Left renal pelvis (tissue), 4 donors: Measurements from ENCODE around the gene ZNF41. TPM values are rescaled to one million over a fixed set of nuclear protein-coding genes. Genes with fewer than 3 reads are reported as not detected.
A peak's percentile ranks its signal among the peaks of the same experiment; 100 is the strongest.
"Not testable (repeated sequence)": the region's sequence is repeated elsewhere in the genome, so short reads cannot be mapped to it uniquely, and the experiment has no call there.

ENCODE experiments used
- DNase-seq, 4 donors: peaks; one replicate each; pipeline ENCODE4 v3.0.0-alpha.2; 2013; ENCODE audit warnings: low read depth in 4 of 4, low spot score in 3 of 4
- polyA plus RNA-seq, 4 donors: library from polyadenylated mRNA; unstranded; fragments of 120-200 nt; gene quantifications; one replicate each; pipeline ENCODE4 v1.2.1, GENCODE V29; 2013; ENCODE audit not compliant: insufficient read length in 4 of 4

ZNF41 gene
- polyA plus RNA-seq, result 10 to 100 TPM; 13.0 to 15.1 (median 13.7) TPM

DNA sequence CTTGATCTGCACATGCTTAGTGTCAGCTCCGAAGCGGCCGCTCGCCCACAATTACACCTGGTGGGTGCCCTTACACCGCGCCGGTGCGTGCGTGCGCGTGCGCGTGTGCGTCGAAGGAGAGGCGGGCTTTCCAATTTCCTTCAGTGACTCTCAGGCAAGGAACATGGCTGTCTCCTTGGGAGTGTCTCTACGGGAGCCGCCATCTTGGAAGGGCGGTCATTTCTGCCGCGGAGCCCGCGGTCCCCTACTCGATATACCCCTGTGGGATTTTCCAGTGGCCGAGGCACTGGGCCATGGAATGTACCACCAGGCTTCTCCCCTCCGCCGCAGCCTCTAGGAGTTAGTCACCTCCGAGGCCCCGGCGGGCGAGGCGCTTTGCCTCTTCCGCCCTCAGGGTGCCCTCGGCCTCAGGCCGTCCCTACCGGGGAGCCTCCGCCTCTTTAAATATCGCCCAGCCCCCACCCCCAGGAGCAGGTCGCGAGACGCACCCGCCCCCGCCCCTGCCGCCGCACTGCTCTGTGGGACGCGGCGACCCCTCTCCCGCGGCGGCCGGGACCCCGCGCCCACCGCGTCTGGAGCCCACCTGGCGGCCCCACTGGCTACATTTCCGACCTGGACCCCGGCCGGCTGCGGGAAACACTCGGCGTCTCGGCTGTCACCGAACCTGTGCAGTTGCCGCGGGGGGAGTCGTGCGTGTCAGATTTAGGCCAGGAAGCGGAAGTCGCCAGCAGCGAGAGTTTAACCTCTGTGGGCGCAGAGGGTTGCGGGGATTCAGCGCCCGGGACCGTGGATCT is at the start of gene ZNF41:
Gene ZNF41, minus strand, starts transcription at position 711 of the 794 bp plus-strand sequence. CDS start 15,741 bp downstream, outside the sequence.
- peak in 2 of 4 donors; percentile 43 to 56 for DNase-seq

DNA sequence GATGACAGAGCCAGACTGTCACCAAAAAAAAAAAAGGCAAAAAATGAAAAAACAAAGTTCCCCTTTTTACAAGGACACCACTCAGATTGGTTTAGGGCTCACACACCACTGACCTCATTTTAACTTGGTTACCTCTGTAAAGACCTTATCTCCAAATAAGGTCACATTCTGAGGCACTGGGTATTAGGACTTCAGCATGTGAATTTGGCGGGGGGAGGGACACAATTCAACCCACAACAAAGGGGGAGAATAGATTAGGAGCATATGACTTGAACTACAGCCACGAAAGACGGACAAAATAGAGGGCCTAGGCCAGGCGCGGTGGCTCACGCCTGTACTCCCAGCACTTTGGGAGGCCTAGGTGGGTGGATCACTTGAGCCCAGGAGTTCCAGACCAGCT is 47.0 kb upstream of the ZNF41 start:
- DNase-seq, result no peak

DNA sequence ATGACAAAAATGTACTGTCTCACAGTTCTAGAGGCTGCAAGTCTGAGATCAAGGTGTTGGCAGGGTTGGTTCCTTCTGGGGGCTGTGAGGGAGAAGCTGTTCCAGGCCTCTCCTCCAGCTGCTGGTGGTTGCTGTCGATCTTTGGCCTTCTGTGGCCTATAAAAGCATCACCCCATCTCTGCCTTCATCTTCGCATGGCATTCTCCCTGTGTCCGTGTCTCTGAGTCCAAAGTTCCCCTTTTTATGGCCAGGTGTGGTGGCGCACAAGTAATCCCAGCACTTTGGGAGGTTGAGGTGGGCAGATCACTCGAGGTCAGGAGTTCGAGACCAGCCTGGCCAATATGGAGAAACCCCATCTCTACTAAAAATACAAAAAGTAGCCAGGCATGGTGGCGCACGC is 46.5 kb upstream of the ZNF41 start:
- DNase-seq, result no peak

DNA sequence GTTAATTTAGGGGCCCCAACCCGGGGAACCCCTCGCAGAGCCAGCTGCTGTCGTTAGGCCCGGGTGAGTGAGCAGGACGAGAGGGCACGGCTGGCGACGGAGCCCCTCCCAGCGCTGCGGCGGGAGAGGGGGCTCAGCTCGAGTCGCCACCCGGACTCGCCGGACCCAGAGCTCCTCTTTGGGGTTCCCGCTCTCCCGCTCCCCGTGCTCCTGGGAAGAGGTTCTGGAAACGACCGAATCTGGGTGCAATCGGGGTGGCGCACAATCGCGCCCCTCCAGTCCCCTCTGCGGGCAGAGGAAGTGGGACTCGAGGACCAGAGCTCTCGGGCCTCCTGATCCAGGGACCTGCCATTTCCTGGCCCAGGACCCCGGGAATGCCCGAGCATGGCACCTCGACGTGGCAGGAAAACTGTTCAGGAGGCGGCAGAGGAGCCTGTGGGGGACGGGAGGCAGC is 40.7 kb upstream of the ZNF41 start:
- no peak for DNase-seq

DNA sequence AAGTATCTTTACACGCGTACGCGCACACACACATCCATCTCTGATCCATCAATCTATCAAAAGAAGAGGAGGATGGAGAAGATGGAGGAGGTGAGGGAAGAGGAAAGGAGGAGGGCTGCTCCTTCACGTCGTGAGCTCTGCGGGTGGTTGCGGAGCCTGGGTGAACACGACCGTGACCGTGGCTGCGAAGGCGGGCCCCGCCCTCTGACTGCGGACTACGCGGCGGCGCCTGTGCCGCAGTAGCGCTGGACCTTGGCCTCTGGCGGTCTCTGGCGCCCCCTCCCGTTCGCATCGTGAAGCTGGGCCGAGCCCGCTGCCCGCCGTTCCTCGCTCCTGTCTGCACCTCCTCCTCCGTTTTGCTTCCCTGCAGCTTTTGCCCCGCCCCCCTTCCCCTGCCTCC is 40.3 kb upstream of the ZNF41 start:
- peak in 1 of 4 donors; percentile 59 for DNase-seq

DNA sequence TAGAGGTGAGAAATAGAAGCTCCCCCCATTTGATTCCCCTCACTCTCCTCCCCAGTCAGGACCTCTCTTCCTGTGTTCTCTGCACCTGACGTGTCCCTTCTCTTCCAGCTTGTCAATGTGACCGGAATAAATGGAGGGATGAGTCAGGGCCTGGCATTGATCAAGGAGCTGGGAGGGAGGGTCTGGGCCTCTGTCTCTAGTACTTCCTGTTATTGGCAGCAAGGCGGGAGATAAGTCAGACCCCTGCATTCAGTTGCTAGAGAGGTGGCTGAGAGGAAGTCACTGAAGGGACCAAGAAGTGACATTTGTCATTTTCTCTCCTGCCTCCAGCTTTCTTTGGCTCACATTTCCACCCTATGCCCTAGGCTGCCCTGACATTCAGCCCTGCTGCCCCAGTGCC is 35.1 kb upstream of the ZNF41 start:
- DNase-seq, result no peak

DNA sequence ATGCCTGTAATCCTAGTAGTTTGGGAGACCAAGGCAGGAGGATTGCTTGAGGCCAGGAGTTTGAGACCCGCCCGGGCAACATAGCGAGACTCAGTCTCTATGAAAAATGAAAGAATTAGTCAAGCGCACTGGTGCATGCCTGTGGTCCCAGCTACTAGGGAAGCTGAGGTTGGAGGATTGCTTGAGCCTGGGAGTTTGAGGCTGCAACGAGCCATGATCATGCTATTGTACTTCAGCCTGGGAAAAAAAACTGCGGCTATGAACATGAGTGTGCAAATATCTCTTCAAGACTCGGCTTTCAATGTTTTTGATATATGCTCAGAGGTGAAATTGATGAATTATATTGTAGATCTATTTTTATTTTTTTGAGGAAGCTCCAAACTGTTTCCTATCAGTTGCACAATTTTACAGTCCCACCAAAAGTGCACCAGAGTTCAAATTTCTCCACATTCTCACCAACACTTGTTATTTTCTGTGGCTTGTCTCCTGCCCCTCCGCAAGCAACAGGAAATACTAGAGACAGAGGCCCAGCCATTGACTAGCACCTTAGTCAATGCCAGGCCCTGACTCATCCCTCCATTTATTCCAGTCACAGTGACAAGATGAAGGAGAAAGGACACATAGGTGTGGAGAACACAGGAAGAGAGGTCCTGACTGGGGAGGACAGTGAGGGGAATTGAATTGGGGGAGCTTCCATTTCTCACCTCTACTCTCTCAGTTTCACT is 33.1 kb upstream of the ZNF41 start:
- no peak for DNase-seq

DNA sequence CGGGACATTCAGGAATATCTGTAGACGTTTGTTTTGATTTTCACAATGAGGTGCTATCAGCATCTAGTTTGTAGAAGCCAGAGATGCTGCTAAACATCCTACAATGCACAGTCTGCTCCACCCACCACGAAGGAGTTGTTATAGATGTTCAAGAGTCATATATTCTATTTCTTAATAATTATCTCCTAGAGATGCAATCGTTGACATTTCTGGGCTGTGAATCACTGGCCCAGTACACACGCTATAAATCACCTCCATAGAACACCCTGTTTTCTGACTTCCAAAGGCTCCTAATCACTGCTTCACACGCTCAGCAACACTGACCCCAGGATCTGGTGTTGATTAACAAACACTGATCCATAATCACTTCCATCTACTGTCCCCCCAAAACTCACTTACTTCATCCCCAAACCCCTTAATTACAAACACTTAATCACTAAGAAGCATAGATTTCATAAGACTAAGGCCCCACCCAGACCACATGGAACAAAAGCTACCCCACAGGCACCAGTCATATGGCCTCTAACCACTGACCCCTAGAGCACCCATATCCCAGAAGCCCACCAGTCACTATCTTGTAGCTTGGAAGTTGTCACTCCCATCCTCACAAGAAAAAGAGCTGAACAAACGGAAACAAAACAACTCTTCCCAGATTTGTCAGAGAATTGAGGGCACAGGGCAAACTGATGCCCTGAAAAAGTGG is 31.7 kb upstream of the ZNF41 start:
- DNase-seq, result no peak

DNA sequence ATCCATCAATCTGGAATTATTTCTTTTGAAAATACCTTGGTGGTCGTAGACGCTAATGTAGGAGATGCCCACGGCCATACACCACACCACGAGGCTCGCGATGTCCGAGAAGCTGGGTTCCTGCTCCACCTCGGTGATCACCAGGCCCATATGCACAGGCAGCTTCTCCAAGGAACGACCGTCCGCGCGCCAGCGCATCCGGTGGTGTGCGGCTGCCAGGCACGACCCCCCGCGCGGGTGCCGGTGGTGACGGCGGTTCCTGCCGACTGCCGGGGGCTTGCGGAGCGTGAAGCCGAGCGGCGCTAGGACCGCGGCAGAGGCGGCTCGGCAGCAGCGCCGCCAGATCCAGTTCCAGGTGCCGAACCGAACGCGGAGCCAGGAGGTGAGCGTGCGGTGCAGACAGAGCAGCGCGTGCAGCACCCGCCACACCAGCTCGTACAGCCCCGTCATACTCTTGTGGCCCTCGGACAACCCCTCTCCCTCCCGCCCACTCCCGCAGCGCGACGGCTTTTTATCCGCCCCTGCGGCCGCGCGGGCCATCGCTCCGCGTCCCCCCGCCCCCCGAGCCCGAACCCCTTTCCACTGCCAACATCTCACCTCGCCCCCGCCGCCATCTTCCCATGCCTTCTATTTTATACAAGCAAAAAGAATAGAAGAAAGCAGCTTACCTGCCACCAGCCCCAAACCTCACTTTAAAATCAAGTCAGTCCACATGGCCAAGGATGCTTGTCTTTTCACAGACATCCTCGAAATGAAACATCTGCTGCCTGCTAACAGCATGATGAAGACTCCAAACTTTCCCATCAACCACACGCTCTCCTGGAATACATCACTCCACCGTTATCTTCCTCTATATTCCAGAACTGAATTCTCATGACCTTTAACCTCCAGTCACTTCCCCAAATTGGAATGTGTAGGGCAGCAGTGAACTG is 30.3 kb upstream of the ZNF41 start:
- not testable (repeated sequence) for DNase-seq

DNA sequence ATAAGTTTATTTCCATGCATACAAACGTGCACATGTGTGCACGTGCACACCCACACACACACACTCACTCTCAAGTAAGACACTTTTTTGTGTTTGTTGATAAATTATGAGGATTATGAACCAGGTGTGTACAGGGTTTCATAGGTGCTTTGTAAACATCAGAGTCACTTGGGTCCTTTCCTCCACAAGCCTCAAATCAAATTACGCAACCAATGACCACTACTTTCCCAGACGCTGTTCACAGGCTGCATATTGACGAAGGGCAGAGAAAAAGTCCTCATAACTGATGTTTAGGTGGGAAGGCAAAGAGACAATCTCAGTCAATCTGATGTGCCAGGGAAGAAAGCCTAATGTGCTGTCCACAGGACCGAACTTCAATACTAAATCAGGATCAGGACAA is 29.4 kb upstream of the ZNF41 start:
- not testable (repeated sequence) for DNase-seq

DNA sequence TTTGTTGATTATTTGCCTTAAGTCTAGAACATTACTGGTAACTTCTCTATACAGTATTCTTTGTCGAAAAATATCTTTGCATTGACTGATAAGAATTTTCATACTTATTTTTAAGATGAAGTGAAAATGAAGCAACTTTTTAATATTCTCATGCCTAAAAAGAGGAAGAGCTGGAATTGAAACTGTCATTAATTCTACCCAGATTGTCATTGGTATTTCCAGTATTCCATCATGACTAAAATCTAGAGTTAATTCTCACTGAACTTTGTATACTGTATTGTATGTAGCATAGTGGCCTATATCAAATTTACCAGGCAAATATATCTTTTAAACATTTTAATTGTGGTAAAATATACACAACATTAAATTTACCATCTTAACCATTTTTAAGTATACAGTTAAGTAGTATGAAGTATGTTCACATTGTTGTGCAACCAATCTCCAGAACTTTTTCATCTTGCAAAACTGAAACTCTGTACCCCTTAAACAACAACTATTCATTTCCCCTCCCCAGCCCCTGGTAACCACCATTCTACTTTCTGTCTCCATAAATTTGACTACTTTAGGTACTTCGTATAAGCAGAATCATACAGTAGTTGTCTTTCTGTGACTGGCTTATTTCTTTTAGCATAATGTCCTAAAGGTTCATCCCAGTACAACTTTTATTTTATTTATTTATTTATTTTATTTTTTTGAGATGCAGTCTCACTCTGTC is 24.3 kb upstream of the ZNF41 start:
- no peak for DNase-seq

DNA sequence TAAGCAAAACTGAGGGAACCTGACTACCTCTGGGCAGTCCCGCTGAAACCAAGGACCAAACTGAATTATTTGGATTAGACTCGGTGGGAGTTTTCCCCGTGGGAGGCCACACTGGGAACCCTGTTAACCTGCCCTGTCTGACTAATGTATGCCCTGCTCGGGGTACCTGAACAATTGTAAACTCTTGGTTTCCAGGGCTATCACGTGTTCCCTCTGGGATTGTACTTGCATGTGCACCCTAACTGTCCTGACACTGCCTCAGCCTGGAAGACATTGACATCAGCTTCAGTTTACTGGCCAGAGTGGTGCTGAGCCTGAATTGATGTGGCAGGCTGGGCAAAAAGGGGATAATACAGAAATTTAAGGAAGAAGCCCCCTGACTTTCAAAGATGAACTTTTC is 20.1 kb upstream of the ZNF41 start:
- DNase-seq, result no peak

DNA sequence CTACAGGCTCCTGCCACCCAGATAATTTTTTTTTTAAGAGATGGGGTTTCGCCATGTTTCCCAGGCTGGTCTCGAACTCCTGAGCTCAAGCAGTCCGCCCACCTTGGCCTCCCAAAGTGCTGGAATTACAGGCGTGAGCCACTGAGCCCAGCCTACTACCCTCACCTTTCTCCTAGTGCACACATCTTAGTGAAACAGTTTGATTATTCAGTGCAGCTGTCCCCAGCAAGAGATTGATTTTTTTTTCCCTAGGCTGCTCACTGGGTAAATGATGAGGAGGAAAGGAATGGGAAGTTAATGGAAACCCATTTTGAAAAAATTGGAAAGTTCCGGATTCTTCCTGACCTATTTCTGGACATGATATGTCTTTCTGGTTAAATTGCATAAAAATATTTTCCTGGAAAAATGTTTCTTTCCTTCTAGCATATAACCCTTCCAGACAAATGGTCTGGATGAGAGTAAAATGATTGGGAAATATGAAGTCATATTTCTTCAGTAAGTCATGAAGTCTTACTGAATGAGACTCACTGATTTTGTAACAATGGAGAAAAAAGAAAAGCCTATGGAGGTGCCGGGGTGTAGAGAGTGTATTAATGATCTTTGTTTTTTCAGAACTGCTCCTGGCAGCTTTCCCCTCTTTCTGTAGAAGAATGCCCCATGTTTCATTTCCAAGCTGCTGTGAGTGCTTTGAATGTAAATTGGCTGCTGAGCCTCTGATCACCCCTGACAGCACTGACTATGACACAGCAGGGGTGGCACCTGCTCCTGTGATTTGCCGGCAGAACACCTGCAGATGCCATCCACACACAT is 19.5 kb upstream of the ZNF41 start:
- no peak for DNase-seq

DNA sequence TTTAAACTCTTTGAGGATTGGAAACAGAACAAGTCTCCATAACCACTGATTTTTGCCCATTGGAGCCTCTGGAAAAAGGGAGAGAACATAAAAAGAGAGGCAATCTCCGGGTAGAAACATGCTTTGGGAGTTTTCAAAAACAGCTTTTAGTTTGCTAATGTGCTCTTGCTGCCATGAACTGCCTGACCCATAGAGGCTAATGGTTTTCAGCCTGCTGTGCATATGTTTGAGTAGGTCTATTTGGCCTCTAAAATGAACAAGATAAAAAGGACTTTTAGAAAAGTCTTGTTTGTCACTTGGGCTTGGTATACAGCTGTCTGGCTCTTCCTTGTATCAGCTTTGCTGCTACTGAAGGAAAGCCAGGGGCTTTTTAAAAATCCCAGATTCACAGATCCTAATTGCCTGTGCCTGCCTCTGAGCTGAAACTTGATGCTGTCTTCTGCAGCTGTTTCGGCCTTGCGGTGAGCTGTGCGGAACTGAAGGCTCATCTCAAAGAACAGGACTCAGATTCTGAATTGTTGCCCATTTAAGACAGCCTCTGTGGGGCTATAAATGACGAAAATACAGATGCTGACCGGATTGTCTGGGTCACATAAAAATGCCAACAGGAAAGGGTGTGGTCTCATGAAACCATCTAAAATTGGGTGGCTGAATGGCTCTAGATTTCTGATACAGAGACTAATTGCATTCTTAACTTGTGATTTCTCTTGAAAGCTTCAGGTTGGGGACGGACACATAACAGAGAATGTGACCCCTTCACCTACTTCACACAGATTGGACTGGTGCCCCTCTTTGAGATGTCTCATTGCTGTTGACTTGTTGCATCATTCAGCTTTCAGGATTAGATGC is 18.4 kb upstream of the ZNF41 start:
- no peak for DNase-seq

DNA sequence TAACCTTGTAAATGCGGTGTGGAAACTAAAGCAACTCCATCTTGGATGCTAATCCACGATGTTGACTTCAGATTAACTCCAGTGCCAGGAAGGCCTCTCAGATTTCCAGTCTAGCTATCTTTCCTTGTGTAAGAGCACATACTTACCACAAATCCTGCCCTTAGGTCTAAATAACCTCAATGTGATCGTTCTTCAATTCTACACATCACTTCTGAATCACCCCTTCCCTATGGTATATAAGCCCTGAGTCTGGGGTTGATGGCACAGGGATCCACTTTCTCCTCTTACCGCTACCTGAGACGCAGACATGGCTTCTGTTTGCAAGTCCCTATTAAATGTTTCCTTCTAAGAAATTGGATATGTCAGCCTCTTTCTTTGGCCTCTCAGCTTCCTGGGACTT is 17.5 kb upstream of the ZNF41 start:
- DNase-seq, result no peak

DNA sequence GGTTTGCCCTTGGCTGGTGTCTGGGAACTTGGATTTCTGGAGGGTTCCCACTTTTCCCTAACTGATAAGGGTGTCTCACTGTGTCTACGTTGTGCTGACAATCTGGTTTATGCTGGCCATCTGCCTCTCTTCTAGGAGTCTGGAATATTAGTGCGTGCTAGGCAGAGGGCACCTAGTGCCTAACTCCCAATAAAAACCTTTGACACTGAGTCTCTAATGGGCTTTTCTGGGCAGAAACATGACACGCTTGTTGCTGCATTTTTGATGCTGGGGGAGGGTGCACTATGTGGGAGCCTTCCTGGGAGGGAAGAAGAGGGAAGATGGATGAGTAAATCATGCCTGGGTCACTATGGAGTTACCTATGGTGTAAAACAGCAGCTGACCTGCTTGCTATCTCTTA is 16.3 kb upstream of the ZNF41 start:
- DNase-seq, result no peak

DNA sequence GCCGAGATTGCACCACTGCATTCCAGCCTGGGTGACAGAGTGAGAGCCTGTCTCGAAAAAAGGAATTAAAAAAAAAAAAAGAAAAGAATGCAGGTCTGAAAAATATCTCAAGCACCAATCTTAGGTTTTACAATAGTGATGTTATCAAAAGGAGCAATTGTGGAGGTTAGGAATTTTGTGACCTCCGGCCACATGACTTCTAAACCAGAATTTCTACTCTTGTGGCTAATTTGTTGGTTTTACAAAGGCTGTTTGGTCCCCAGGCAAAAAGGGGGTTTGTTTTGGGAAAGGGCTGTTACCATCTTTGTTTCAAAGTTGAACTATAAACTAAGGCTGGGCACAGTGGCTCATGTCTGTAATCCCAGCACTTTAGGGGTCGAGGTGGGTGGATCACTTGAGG is 15.4 kb upstream of the ZNF41 start:
- no peak for DNase-seq
